PC-3 (cell line): ENCODE measurements around the gene PSORS1C1. TPM values are rescaled to one million over a fixed set of nuclear protein-coding genes. Genes with fewer than 3 reads are reported as not detected.

Source experiments
- ATAC-seq: fragments of 200-7000 bp; cut with Tn5 transposase; 2 replicates; pipeline ENCODE4 v1.9.1; 2020; ENCODE audit warnings: mild to moderate bottlenecking, moderate library complexity
- BruUV-seq: library from RNA; stranded (reverse); fragments of 400-500 nt; replicated peaks from 2 replicates; lab custom pipeline; 2021; lab: Mats Ljungman, UMichigan
- CTCF ChIA-PET: fragments of 300-600 bp; sonication (Branson Sonifier 250); formaldehyde crosslinking; loops from one replicate; lab custom pipeline; 2022; ENCODE audit warnings: antibody characterized with exemption; lab: Charles Lee
- POLR2A ChIA-PET: fragments of 300-600 bp; sonication (Branson Sonifier 250); formaldehyde crosslinking; loops from one replicate; lab custom pipeline; 2022; ENCODE audit warnings: antibody characterized with exemption; ENCODE audit not compliant: unreplicated experiment; lab: Charles Lee
- DNase-seq: peaks from one replicate; pipeline ENCODE4 v3.0.0-alpha.2; 2015
- H2AFZ ChIP-seq: fragments of 300-600 bp; sonication (generic); 2 replicates; pipeline ENCODE4 v1.6.0; 2016; ENCODE audit warnings: antibody characterized with exemption, low read length
- H3F3A ChIP-seq: fragments of 300-600 bp; sonication (generic); one replicate; pipeline ENCODE4 v1.6.0; 2017; ENCODE audit warnings: antibody characterized with exemption, low read length, control low read depth, mild to moderate bottlenecking; ENCODE audit not compliant: unreplicated experiment
- H3K27ac ChIP-seq: fragments of 300-600 bp; sonication (generic); 2 replicates; pipeline ENCODE4 v1.5.1; 2016; ENCODE audit warnings: mild to moderate bottlenecking, low read length
- H3K27me3 ChIP-seq: fragments of 300-600 bp; sonication (generic); 2 replicates; pipeline ENCODE4 v1.6.1; 2016; ENCODE audit warnings: low read length, mixed read lengths
- H3K36me3 ChIP-seq: fragments of 300-600 bp; sonication (generic); 2 replicates; pipeline ENCODE4 v1.6.1; 2016; ENCODE audit warnings: low read depth, mixed run types, low read length, mixed read lengths
- H3K4me1 ChIP-seq: fragments of 300-600 bp; sonication (generic); 2 replicates; pipeline ENCODE4 v1.5.1; 2016; ENCODE audit warnings: low read length; ENCODE audit not compliant: insufficient read depth
- H3K4me2 ChIP-seq: fragments of 300-600 bp; sonication (generic); 2 replicates; pipeline ENCODE4 v1.6.0; 2016; ENCODE audit warnings: low read length
- H3K4me3 ChIP-seq: fragments of 300-600 bp; sonication (generic); 2 replicates; pipeline ENCODE4 v1.5.1; 2016; ENCODE audit warnings: mild to moderate bottlenecking, low read length, mixed read lengths
- H3K79me2 ChIP-seq: fragments of 300-600 bp; sonication (generic); 2 replicates; pipeline ENCODE4 v1.6.1; 2017; ENCODE audit warnings: low read length, mixed read lengths
- H3K9ac ChIP-seq: fragments of 300-600 bp; sonication (generic); 2 replicates; pipeline ENCODE4 v1.6.0; 2016; ENCODE audit warnings: mild to moderate bottlenecking, low read length
- H3K9me2 ChIP-seq: fragments of 300-600 bp; sonication (generic); replicated peaks from 2 replicates; pipeline ENCODE4 v1.6.1; 2016; ENCODE audit warnings: mixed run types, low read length, mixed read lengths
- H3K9me3 ChIP-seq: fragments of 300-600 bp; sonication (generic); 2 replicates; pipeline ENCODE4 v1.6.1; 2016; ENCODE audit warnings: low read length, mixed read lengths
- H4K20me1 ChIP-seq: fragments of 300-600 bp; sonication (generic); 2 replicates; pipeline ENCODE4 v1.6.1; 2016; ENCODE audit warnings: low read length, mixed read lengths
- CTCF ChIP-seq: fragments of 300-600 bp; sonication (generic); conservative IDR thresholded peaks from 2 replicates; pipeline ENCODE4 v1.5.1; 2017; ENCODE audit warnings: antibody characterized with exemption, low read depth, mild to moderate bottlenecking, low read length
- EZH2 ChIP-seq: fragments of 300-600 bp; sonication (generic); IDR thresholded peaks from one replicate; pipeline ENCODE4 v1.6.1; 2017; ENCODE audit warnings: antibody characterized with exemption, mild to moderate bottlenecking, low read length; ENCODE audit not compliant: unreplicated experiment
- EZH2phosphoT487 ChIP-seq: fragments of 300-600 bp; sonication (generic); IDR thresholded peaks from 2 replicates; pipeline ENCODE4 v1.6.1; 2018; ENCODE audit warnings: mild to moderate bottlenecking, antibody characterized with exemption, low read length, borderline replicate concordance
- intact Hi-C: fragments of 100-400 bp; cut with micrococcal nuclease; formaldehyde crosslinking; loops from 2 replicates; pipeline ENCODE4 v1.9.0; 2023
- total RNA-seq: library from RNA; depleted of rRNA; stranded (reverse); fragments of >200 nt; gene quantifications from 2 replicates; pipeline ENCODE4 v1.2.3, GENCODE V29; 2014

Gene PSORS1C1
- total RNA-seq, 1 experiment from 2014 or later: 2.0 TPM

- Histone ChIP-seq H3K4me2 (no peak overlapping the region), H3K79me2 (no peaks in the 10 kb centered on the region), H2AFZ (no peak overlapping the region), H3K4me3 (no peak overlapping the region), H3K9me3 (no peaks in the 10 kb centered on the region), H3K27me3 (no peaks in the 10 kb centered on the region), H3K9me2 (no peaks in the 10 kb centered on the region), H3K36me3 (no peaks in the 10 kb centered on the region), H3K4me1 (peaks cover 11% of the 10 kb centered on the region; the same call in 1 of the 2 replicates), H3F3A (no peaks in the 10 kb centered on the region), H3K9ac (no peak overlapping the region), H3K27ac (no peak overlapping the region), H4K20me1 (no peaks in the 10 kb centered on the region)
- no peak for ATAC-seq
- CTCF ChIA-PET: no interaction called here
- DNase-seq: no peak
- BruUV-seq: no TSS peak
- TF ChIP-seq EZH2phosphoT487 (no peak), EZH2 (no peak), CTCF (no peak)
- POLR2A ChIA-PET: interaction anchor here (0.6 kb wide), 2 partner anchors 44 to 366 kb away, joined by 3 to 5 read pairs; partner anchors contain the start of gene MICB
- intact Hi-C loops: no loop called here
Observed at GRCh38 chr6:31131595-31131994, 17.0 kb downstream of the PSORS1C1 start.

GRCh38 chr6:31132806-31133205, 18.2 kb downstream of the PSORS1C1 start:
- ATAC-seq: no peak
- H3K9me3 ChIP-seq: no peaks in the 10 kb centered on the region
- no peak overlapping the region for H2AFZ ChIP-seq
- H3K4me3 ChIP-seq: no peak overlapping the region
- H4K20me1 ChIP-seq: no peaks in the 10 kb centered on the region
- H3K36me3 ChIP-seq: no peaks in the 10 kb centered on the region
- no peaks in the 10 kb centered on the region for H3K9me2 ChIP-seq
- intact Hi-C loops: no loop called here
- no peaks in the 10 kb centered on the region for H3F3A ChIP-seq
- no peaks in the 10 kb centered on the region for H3K27me3 ChIP-seq
- no TSS peak for BruUV-seq
- POLR2A ChIA-PET: no interaction called here
- TF ChIP-seq CTCF (no peak), EZH2phosphoT487 (no peak), EZH2 (no peak)
- CTCF ChIA-PET: no interaction called here
- no peak for DNase-seq
- no peak overlapping the region for H3K9ac ChIP-seq
- no peak overlapping the region for H3K27ac ChIP-seq
- H3K4me1 ChIP-seq: peaks cover 11% of the 10 kb centered on the region; the same call in 1 of the 2 replicates
- H3K4me2 ChIP-seq: no peak overlapping the region
- no peaks in the 10 kb centered on the region for H3K79me2 ChIP-seq

- no peaks in the 10 kb centered on the region for H3F3A ChIP-seq
- H3K4me3 ChIP-seq: no peak overlapping the region
- H3K27me3 ChIP-seq: no peaks in the 10 kb centered on the region
- H3K4me2 ChIP-seq: no peak overlapping the region
- CTCF ChIA-PET: no interaction called here
- intact Hi-C loops: loop anchor here (2.0 kb wide), 1 partner anchor 231 kb away; no protein-coding TSS in a partner anchor
- TF ChIP-seq CTCF (no peak), EZH2phosphoT487 (no peak), EZH2 (no peak)
- H3K79me2 ChIP-seq: no peaks in the 10 kb centered on the region
- H4K20me1 ChIP-seq: no peaks in the 10 kb centered on the region
- ATAC-seq (no peak), DNase-seq (no peak)
- no peak overlapping the region for H2AFZ ChIP-seq
- POLR2A ChIA-PET: no interaction called here
- H3K4me1 ChIP-seq: peaks cover 4% of the 10 kb centered on the region; the same call in 1 of the 2 replicates
- no peaks in the 10 kb centered on the region for H3K9me3 ChIP-seq
- H3K9ac ChIP-seq: no peak overlapping the region
- H3K9me2 ChIP-seq: no peaks in the 10 kb centered on the region
- no TSS peak for BruUV-seq
- no peak overlapping the region for H3K27ac ChIP-seq
- no peaks in the 10 kb centered on the region for H3K36me3 ChIP-seq
Observed at GRCh38 chr6:31135710-31136109, 21.1 kb downstream of the PSORS1C1 start.
